ENCODE data around the gene TMEM176A.
"Not testable (repeated sequence)": the region's sequence is repeated elsewhere in the genome, so short reads cannot be mapped to it uniquely, and the experiment has no call there.

The TMEM176A gene
- 0 to 0.07 reads per million in 2 donors for total RNA-seq

GRCh38 chr7:150800581-150801241, at the start of gene TMEM176A:
TMEM176A (plus strand) TSS chr7:150800769; CDS start chr7:150801551, 782 bp downstream.
- DNase-seq: no peak

GRCh38 chr7:150751702-150752101, 48.9 kb upstream of the TMEM176A start:
- no peak for DNase-seq

GRCh38 chr7:150753239-150753638, 47.3 kb upstream of the TMEM176A start:
- DNase-seq: no peak

GRCh38 chr7:150753826-150754603, 46.6 kb upstream of the TMEM176A start:
- DNase-seq: peak in 1 of 5 experiments; percentile 70

GRCh38 chr7:150754951-150755350, 45.6 kb upstream of the TMEM176A start:
- DNase-seq: peak in 1 of 5 experiments; percentile 32

GRCh38 chr7:150755473-150756099, 45.0 kb upstream of the TMEM176A start:
- DNase-seq: peak in 4 of 5 experiments; percentile 49 to 91 (median 65)

- no peak for DNase-seq
These were observed 44.4 kb upstream of the TMEM176A start for GRCh38 chr7:150756166-150756565.

- DNase-seq: peak in 1 of 5 experiments; percentile 79
These were observed 43.7 kb upstream of the TMEM176A start for GRCh38 chr7:150756858-150757257.

GRCh38 chr7:150759479-150759878, 41.1 kb upstream of the TMEM176A start:
- no peak for DNase-seq

GRCh38 chr7:150766334-150766709, 34.2 kb upstream of the TMEM176A start:
- DNase-seq: no peak

GRCh38 chr7:150769768-150770167, 30.8 kb upstream of the TMEM176A start:
- no peak for DNase-seq

GRCh38 chr7:150774131-150774530, 26.4 kb upstream of the TMEM176A start:
- DNase-seq: not testable (repeated sequence)

- DNase-seq: no peak
These were observed 22.4 kb upstream of the TMEM176A start for GRCh38 chr7:150778014-150778737.

- peak; percentile 24 to 66 (median 53) for DNase-seq
These were observed 21.7 kb upstream of the TMEM176A start for GRCh38 chr7:150778738-150779301.

GRCh38 chr7:150780292-150780691, 20.3 kb upstream of the TMEM176A start:
- no peak for DNase-seq

GRCh38 chr7:150781103-150781502, 19.5 kb upstream of the TMEM176A start:
- DNase-seq: no peak

GRCh38 chr7:150781961-150782360, 18.6 kb upstream of the TMEM176A start:
- DNase-seq: no peak

- no peak for DNase-seq
These were observed 16.3 kb upstream of the TMEM176A start for GRCh38 chr7:150784120-150784736.

GRCh38 chr7:150784954-150785353, 15.6 kb upstream of the TMEM176A start:
- no peak for DNase-seq

GRCh38 chr7:150787321-150788281, 13.0 kb upstream of the TMEM176A start:
- DNase-seq: no peak

Data from T-helper 2 cell (primary cell).